PC-9 (cell line): ENCODE measurements around the gene CDC14B.

Experiments
- EZH2 ChIP-seq: fragments of 200-600 bp; sonication (generic); IDR thresholded peaks from 2 replicates; pipeline ENCODE4 v1.8.0; 2017; ENCODE audit warnings: antibody characterized with exemption, low read depth
- TF ChIP-seq, protein P1 (sequence below): fragments of 200-600 bp; sonication (generic); conservative IDR thresholded peaks from 2 replicates; pipeline ENCODE4 v1.6.1; 2017; ENCODE audit warnings: mixed run types, antibody characterized with exemption, mild to moderate bottlenecking, moderate library complexity

DNA sequence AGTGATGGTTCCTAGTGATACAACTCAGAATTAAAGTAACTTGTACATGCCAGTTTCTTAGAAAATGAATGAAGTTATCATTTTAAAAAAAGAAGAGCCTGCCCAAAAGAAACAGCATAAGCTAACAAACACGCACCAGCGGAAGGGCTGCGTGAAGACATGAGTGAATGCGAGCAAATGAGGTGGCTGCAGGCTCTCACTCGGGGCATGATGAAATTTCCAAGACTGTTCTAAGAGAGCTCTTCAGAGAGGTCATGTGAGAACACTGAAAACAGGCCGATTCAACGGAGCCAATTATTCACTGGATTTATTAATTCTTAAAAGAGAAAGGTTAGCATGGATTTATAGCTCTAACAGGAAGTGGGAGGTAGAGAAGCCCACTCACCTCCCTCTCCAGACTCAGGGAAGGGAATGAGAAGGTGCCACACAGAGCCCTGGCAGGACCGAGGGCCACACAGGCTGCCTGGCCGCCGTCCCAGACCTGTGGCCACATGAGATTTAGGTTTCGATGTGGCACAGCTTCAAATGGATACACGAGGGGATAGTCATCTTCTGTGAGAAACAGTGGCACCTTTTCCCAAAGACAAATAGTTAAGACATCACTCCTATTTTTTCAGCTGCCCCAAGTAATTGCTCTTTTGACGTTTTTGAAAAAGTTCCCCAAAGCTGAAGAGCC lies 114.2 kb downstream of the CDC14B start:
- TF ChIP-seq, protein P1, sequence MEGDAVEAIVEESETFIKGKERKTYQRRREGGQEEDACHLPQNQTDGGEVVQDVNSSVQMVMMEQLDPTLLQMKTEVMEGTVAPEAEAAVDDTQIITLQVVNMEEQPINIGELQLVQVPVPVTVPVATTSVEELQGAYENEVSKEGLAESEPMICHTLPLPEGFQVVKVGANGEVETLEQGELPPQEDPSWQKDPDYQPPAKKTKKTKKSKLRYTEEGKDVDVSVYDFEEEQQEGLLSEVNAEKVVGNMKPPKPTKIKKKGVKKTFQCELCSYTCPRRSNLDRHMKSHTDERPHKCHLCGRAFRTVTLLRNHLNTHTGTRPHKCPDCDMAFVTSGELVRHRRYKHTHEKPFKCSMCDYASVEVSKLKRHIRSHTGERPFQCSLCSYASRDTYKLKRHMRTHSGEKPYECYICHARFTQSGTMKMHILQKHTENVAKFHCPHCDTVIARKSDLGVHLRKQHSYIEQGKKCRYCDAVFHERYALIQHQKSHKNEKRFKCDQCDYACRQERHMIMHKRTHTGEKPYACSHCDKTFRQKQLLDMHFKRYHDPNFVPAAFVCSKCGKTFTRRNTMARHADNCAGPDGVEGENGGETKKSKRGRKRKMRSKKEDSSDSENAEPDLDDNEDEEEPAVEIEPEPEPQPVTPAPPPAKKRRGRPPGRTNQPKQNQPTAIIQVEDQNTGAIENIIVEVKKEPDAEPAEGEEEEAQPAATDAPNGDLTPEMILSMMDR, result no peak
- TF ChIP-seq EZH2, result no peak
